ENCODE results near the gene RALGDS.

The RALGDS gene

DNA sequence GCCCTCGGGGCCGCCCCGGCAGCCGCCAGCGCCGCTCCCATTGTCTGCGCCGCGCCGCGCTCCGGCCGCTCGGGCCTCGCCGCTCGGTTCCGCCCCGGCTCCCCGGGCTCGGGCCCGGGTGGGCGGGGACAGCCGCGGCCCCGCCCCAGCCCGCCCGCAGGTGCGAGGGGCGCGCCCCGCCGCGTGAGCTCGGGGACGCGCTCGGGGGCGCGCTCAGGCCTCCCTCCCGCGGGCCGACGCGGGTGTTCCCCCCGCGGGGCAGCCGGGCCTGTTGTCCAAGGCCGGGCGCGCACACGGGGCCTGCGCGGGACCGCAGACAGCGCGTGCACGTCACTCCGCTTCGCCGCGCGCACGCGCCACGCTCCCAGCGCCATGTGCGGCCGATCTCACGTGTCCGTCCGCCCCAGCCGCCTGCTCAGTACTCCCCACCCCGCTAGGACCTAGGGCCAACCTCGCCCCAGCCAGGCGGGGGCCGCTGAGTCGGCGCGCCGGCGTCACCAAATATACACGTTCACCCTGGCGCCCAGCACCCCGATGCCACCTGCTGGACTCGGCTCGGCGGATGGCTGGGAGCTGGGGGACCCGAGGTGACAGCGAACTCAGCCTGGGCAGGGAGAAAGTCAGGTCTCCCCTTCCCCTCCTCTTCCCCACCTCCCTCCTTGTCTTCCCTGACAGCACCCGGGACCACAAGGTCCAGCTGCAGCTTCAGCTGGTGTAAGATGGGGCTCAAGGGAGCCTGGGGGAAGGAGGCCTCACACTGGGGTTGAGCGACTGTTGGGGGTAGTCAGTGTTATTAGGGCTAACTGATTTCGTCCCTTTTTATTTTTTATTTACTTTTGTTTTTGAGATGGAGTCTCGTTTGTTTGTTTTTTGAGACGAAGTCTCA, 28.3 kb upstream of the RALGDS start:
- DNase-seq: peak; percentile 89

GRCh38 chr9:133148199-133149129, 27.4 kb upstream of the RALGDS start:
- peak; percentile 80 for DNase-seq

- peak; percentile 89 for DNase-seq
Observed at GRCh38 chr9:133147412-133148198, 26.6 kb upstream of the RALGDS start.

GRCh38 chr9:133146746-133147411, 25.8 kb upstream of the RALGDS start:
- DNase-seq: no peak

DNA sequence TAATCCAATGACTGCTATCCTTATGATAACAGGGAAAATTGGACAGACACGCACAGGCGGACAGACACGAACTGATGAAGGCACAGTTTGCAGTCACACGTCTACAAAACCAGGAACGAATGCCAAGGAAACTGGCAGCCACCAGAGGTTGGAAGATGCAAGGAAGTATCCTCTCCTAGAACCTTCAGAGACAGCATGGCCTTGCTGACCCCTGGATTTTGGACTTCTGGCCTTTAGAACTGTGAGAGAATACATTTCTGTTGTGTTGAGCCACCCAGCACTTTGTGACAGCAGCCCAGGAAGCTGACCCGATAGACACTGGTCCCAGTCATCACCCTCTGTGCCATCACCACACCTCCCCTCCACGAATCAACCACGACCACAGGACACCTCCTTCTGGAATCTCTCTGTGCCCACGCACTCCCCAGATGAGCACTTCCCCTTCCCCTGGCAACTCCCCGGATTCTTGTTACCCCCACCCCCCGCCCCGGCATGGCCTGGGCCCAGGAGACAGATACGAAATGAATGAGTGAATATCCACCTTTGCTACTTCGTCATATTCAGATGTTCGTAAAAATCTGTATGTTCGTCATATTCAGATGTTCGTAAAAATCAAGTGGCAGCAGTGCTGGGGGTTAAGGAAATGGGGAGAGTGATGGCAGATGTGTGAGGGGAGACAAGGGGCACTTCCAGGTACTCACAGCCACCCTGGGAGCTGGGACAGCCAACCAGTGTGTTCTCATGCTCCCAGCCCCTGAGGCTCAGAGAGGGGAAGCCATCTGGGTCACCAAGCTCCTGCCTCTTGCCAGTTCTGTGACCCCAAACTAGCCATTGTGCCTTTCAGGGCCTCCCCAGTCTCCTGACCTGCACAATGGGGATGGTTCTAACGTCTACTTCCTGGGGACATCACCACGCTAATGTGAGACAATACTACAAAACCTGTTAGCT, 24.1 kb upstream of the RALGDS start:
- no peak for DNase-seq

- DNase-seq: peak; percentile 94
Observed at GRCh38 chr9:133144142-133144903, 23.3 kb upstream of the RALGDS start.

- DNase-seq: no peak
Observed at GRCh38 chr9:133143639-133144141, 22.6 kb upstream of the RALGDS start.

DNA sequence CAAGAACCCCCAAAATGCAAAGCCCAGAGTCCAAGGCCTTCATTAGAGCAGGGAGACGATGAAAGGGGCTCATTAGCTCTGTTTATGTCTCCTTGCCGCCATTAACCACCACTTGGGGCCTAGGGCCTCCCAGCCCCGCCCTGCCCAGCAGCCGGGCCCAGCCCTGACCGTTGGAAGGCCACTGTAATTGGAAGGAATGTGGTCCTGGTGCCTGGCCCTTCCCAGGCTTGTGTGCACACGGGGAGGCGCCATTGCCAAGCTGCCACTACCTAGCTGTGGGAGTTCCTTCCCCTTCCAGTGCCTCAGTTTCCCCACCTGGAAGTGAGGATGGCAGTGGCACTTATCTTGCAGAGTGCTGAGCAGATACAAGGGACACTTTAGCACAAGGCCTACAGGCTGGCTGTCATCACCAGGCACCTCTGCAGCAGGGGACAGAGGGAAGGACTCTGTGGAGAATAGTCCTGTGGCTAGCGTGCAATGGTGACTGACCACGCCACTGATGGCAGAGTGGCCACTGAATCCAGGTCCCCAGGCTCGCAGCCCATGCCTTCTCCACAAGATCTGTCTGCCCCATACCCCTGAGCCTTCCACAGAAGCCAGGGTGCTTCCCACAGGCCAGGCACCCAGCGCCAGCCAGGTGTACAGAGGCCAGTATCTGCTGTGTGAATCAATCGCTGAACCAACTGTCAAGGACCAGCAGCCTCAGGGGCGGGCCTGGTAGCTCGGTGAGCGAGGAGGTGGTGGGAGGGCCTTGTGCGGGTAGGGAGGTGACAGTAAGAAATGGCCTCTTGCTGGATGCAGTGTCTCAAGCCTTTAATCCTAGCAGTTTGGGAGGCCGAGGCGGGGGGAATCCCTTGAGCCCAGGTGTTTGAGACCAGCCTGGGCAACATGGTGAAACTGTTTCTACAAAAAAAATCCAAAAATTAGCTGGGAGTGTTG, 21.9 kb upstream of the RALGDS start:
- peak; percentile 52 for DNase-seq

DNA sequence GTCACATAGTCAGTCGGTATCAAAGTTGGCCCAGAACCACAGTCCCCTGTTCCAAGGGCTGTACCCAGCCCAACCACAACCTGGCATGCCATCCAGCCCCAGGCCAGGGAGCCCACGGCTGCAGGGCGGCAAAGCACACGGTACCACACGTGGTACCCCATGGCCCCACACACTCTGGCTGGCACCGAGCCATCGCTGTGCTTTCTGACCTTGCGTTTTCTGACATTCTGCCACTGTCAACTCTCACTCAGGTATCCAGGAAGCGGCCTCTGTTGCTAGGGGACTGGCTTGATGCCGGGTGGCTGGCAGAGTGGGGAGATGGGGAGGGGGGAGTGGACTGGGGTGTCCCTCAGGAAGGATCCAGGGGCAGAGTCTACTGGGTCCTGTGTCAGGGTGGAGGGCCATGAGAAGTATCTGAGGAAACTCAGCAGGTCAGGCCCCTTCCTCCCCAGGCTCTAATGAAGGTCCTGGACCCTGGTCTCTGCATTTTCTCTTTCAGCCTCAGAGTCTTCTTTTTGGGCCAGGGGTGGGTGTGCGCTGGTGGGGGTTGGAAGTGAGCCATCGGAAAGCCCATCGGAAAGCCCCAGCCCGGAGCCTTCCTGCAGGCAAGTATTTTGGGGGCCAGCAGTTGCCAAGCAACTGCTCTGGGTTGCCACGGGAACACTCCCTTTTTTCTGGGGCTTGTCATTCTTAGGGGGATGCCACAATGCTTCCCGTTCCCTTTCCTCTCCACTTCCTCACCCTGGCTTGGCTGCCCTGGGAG, 21.0 kb upstream of the RALGDS start:
- DNase-seq: peak; percentile 86

DNA sequence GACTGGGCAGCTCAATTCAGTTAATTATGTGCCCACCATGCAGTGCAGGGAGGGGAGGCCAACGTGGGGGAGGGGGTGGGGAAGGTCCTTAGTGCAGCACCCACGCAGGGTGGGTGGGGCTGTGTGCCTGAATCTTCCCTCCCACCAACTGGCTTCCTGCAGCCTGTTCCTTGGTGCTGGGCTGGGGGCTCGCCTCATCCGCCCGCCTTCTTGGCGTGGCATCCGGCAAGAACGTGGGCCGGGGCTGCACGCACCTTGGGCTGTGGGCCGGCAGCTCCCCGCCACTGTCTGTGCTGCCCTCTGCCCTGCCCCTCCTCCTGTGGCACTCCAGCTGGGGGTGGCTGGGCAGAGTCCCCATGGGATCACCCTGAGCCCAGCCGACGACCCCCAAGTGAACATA, 19.6 kb upstream of the RALGDS start:
- no peak for DNase-seq

DNA sequence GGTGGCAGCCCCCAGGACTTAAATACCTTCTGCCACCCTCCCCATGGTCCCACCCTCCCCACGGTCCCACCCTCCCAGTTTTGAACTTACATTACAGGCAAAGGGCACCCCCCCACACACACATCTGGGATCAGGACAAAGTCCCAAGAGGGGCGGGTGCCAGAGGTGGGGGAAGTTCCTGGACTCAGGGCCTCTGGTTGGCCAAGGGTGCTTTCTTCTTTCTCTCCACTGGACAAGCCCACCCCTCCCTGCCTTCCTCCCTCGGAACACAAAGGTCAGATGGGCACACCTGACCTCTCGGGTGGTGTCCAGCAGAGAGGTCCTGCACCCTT, 19.1 kb upstream of the RALGDS start:
- no peak for DNase-seq

- no peak for DNase-seq
Observed at GRCh38 chr9:133139246-133140173, 18.5 kb upstream of the RALGDS start.

- peak; percentile 48 for DNase-seq
Observed at GRCh38 chr9:133137451-133138231, 16.6 kb upstream of the RALGDS start.

- DNase-seq: peak; percentile 56
Observed at GRCh38 chr9:133135146-133135745, 14.2 kb upstream of the RALGDS start.

DNA sequence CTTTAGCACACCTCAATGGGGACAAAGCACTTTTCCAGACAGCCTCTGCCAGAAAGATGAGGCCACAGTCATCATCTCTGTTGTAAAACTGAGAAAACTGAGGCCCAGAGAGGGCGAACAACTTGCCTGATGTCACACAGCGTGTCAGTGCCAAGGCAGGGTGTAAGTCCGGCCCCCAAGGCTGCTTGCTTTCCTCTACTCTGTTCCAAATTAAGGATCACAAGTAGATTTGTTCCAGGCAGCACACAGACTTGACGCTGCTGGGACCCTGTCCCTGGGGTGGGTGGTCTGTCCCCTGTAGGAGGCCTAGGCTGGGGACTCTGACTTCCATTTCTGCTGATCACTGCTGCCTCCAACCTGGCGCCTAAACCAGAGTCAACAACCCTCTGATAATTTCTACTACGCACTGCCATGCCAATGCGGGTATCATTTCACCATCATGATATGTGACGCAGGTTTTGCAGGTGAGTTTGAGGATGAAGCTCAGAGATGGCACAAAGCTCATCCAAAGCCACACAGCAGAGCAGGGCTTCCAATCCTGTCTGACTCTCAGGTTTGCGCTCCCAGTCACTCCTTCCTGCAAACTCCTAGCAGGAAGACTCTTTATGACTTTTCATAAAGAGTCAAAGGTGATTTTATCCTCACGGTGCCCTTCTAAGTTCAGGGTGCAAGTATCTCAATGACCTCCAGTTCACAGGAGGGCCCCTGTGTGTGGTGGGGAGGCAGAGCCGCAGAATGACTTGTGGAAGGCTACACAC, 13.5 kb upstream of the RALGDS start:
- no peak for DNase-seq
